Vagina (tissue), 2 donors: ENCODE results near the gene GSDME.

ENCODE experiments used
- POLR2A ChIP-seq, 2 donors: fragments of 450-650 bp; IDR thresholded peaks; one replicate each; pipeline ENCODE4 v1.6.1; 2017; ENCODE audit warnings: antibody characterized with exemption in 2 of 2, mild to moderate bottlenecking in 2 of 2, moderate library complexity in 2 of 2
- TF ChIP-seq, protein P1 (sequence below), 3 experiments: fragments of 450-650 bp in 2 of 3; fragments of 200-600 bp in 1 of 3; sonication (generic) in 1 of 3; IDR thresholded peaks; one replicate each; pipeline ENCODE4 v1.5.1; 2017 to 2019; ENCODE audit warnings: antibody characterized with exemption in 3 of 3, mild to moderate bottlenecking in 2 of 3, moderate library complexity in 2 of 3

DNA sequence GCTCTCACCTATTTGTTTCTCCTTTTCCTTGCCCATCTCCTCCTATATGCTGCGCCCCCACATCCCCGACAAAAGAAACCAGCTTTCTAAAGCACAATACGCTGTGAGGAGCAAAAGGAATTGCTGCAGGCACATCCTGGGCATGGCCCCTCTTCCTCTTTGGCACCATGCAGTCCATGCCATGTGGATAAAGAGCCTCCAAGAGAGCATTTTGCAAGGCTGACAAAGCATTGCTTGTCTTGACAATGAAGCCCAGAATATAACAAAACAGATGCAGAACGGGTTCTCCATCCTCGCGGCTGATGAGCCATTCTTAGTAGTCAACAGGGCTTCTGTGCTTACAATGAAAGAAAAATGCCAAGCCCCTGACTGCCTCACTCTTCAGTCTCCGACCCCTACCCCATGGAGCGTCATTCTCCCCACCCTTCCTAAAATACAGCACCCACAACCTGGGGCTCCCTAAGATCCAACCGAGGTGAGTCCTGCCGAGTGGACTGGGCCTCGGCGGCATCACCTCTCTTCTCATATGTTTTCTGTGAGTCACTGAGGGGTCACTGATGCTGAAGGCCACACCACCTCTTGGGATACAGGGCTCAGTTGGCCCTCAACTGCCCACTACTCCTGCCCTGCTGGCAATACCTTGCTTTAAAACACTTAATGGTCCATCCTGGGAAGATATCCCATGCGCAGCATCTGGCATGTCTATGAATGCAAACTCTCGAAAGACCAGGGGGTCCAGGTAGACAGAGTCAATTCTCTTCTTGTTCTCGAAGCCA lies 47.5 kb downstream of the GSDME start:
- TF ChIP-seq, protein P1, sequence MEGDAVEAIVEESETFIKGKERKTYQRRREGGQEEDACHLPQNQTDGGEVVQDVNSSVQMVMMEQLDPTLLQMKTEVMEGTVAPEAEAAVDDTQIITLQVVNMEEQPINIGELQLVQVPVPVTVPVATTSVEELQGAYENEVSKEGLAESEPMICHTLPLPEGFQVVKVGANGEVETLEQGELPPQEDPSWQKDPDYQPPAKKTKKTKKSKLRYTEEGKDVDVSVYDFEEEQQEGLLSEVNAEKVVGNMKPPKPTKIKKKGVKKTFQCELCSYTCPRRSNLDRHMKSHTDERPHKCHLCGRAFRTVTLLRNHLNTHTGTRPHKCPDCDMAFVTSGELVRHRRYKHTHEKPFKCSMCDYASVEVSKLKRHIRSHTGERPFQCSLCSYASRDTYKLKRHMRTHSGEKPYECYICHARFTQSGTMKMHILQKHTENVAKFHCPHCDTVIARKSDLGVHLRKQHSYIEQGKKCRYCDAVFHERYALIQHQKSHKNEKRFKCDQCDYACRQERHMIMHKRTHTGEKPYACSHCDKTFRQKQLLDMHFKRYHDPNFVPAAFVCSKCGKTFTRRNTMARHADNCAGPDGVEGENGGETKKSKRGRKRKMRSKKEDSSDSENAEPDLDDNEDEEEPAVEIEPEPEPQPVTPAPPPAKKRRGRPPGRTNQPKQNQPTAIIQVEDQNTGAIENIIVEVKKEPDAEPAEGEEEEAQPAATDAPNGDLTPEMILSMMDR (IDR thresholded peaks at IDR 0.05) = no peak
- no peak for TF ChIP-seq POLR2A (IDR thresholded peaks at IDR 0.05)
